ENCODE measurements around the gene CCDC149.

The CCDC149 gene

DNA sequence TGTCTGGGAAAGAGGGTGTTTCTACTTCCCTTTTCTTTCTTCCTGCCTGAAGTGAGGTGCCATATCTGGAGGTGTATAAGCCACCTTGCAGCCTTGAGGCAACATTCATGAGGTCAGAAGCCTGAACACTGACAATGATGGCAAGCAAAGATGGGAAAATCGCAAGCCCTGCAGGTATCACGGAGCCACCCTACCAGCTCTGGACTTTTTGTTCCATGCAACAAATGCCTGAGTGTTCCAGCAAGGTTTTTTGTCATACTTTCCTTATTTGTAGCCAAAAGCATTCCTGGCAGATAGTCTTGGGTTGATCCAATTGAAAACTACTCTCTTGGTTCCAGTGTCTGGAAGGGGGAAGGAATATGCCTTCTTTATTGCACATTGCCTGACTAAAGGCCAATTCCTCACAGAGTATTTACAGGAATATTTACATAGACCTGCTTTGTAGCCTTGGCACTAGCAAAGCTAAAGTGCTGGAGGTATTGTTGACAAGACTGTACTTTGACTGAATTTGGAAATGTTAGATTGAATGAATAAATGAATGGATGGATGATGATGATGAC lies 131.8 kb downstream of the CCDC149 start:
- Histone ChIP-seq H3K4me3 (ENCODE audit: low read length in 2 of 2) (no peak overlapping the region), H3K27me3 (ENCODE audit: control insufficient read depth in 1 of 2, insufficient read depth in 2 of 2, low read length in 2 of 2) (no peaks in the 10 kb centered on the region), H3K9ac (ENCODE audit: low read length in 2 of 2) (no peak overlapping the region), H3K36me3 (ENCODE audit: control insufficient read depth in 2 of 2, insufficient read depth in 2 of 2, low read length in 2 of 2) (no peaks in the 10 kb centered on the region), H3K27ac (ENCODE audit: low read length) (peak overlapping the region; percentile 42), H3K9me3 (ENCODE audit: control insufficient read depth in 2 of 2, low read length in 2 of 2) (peaks cover 0 to under 1% of the 10 kb centered on the region in 2 donors), H3K4me1 (ENCODE audit: control insufficient read depth, insufficient read depth, low read length) (peaks cover 20% of the 10 kb centered on the region)

DNA sequence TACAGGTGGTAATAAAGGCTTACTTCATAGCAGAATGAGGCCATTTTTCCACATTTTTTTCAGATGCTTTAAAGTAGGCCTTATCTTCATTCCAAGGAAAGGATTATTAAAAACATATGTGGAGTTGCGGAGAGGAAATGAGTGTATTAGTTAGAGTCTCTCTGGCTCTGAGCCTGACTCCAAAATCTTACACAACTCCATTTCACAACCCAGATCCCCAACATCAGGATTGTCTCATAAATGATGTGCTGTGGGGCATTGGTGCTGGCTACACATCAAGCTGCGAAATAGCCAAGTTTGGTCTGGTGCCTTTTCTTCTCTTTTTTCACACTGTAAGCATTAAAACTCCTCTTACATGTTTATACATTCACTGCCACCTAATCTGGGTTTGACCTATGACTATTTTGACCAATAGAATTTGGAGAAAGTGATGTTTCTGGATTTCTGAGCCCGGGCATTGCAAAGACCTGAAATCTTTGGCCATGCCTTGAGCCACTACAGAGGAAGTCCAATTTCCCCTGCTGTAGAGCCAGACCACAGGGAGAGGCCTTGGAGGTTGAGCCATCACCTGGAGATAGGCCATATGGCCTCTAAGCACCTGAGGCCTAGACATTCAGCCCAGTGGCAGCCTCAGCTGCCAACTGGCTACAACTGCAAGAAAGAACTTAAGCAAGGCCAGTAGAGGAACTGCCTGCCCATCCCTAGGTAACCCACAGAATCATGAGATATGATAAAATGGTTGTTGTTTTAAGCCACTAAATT lies 134.2 kb downstream of the CCDC149 start:
- no peaks in the 10 kb centered on the region for H3K27me3 ChIP-seq (ENCODE audit: control insufficient read depth in 1 of 2, insufficient read depth in 2 of 2, low read length in 2 of 2)
- H3K27ac ChIP-seq (ENCODE audit: low read length) = no peak overlapping the region
- no peak overlapping the region for H3K4me3 ChIP-seq (ENCODE audit: low read length in 2 of 2)
- H3K36me3 ChIP-seq (ENCODE audit: control insufficient read depth in 2 of 2, insufficient read depth in 2 of 2, low read length in 2 of 2) = no peaks in the 10 kb centered on the region
- H3K4me1 ChIP-seq (ENCODE audit: control insufficient read depth, insufficient read depth, low read length) = peaks cover 20% of the 10 kb centered on the region
- no peaks in the 10 kb centered on the region for H3K9me3 ChIP-seq (ENCODE audit: control insufficient read depth in 2 of 2, low read length in 2 of 2)
- no peak overlapping the region for H3K9ac ChIP-seq (ENCODE audit: low read length in 2 of 2)

DNA sequence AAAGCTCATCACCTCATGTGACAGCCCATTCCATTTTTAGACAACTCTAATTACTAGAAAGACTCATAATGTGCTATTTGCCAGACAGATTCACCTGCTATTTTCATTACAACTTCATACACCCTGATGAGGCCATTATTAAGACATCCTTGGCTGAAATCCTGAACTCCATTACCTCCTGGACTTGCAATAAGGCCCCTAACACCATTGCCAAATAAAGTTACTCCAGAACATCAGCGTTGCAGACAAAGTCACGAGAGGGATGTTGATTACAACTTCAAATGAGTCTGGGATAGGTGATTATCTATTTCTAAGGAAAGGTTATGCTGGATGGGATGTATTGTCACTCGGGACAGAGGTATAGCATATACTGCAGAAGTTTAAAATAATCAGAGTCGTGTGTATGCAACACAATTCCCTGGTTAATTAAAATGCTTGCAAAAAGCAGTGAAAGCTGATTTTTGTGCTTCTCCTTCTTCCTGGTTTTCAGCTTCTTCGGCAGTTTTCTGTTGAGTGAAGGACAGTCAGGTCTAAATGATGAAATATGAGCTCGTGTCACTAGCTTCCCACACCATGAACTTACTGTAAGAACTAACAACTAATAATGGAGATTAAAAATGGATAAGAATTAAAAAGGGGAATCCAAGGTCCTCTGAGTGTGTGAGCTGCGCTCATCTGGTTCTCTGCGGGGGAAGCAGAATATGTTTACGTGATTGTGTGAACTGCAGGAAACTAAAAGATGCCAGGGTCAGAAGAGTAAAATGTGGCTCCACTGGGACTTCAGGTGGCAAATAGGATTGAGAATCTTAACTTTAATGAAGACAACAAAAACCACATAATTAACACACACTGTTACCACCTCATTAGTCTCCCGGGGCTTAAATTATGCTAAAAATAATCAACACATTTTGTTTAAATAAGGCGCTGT lies 135.0 kb downstream of the CCDC149 start:
- peaks cover 20% of the 10 kb centered on the region for H3K4me1 ChIP-seq (ENCODE audit: control insufficient read depth, insufficient read depth, low read length)
- no peaks in the 10 kb centered on the region for H3K27me3 ChIP-seq (ENCODE audit: control insufficient read depth in 1 of 2, insufficient read depth in 2 of 2, low read length in 2 of 2)
- no peak overlapping the region for H3K27ac ChIP-seq (ENCODE audit: low read length)
- no peaks in the 10 kb centered on the region for H3K9me3 ChIP-seq (ENCODE audit: control insufficient read depth in 2 of 2, low read length in 2 of 2)
- no peaks in the 10 kb centered on the region for H3K36me3 ChIP-seq (ENCODE audit: control insufficient read depth in 2 of 2, insufficient read depth in 2 of 2, low read length in 2 of 2)
- H3K9ac ChIP-seq (ENCODE audit: low read length in 2 of 2) = no peak overlapping the region
- H3K4me3 ChIP-seq (ENCODE audit: low read length in 2 of 2) = no peak overlapping the region

DNA sequence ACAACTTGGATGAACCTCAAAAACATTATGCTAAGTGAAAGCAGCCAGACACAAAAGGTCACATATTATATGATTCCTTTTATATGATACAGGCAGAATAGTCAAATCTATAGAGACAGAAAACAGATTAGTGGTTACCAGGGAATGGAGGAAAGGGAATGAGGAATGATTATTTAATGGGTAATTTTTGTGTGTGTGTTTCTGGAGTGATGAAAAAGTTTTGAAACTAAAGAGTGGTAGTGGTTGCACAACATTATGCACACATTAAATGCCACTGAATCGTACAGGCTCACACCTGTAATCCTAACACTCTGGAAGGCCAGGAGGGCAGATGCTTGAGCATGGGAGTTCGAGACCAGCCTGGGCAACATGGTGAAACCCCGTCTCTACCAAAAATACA lies 137.1 kb downstream of the CCDC149 start:
- Histone ChIP-seq H3K9me3 (ENCODE audit: control insufficient read depth in 2 of 2, low read length in 2 of 2) (no peaks in the 10 kb centered on the region), H3K27ac (ENCODE audit: low read length) (no peak overlapping the region), H3K27me3 (ENCODE audit: control insufficient read depth in 1 of 2, insufficient read depth in 2 of 2, low read length in 2 of 2) (no peaks in the 10 kb centered on the region), H3K9ac (ENCODE audit: low read length in 2 of 2) (no peak overlapping the region), H3K4me3 (ENCODE audit: low read length in 2 of 2) (no peak overlapping the region), H3K36me3 (ENCODE audit: control insufficient read depth in 2 of 2, insufficient read depth in 2 of 2, low read length in 2 of 2) (no peaks in the 10 kb centered on the region), H3K4me1 (ENCODE audit: control insufficient read depth, insufficient read depth, low read length) (peaks cover 19% of the 10 kb centered on the region)

DNA sequence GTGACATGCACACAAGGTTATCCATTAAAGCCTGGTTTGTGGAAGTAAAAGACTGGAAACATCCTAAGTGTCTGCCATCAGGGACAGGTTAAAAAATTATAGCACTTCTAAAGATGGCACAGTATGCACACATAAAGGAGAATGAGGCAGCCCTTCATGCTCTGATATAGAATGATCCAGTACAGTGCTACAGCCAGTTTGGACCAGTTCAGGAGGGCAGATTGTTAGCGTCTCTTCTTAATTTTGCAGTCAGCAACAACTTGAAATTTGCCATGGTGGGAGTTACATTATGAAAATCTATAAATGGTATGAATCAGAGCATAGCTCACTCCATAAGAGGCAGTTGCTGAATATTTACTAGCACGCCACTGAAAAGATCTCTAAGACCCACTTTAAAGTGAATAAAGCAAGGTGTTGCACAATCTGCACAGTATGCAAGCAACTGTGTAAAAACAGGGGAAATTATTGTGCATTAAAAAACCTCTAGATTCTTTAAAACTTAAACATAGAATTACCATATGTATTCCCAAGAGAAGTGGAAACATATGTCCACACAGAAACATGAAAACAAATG lies 137.7 kb downstream of the CCDC149 start:
- Histone ChIP-seq H3K4me1 (ENCODE audit: control insufficient read depth, insufficient read depth, low read length) (peaks cover 21% of the 10 kb centered on the region), H3K27ac (ENCODE audit: low read length) (no peak overlapping the region)

DNA sequence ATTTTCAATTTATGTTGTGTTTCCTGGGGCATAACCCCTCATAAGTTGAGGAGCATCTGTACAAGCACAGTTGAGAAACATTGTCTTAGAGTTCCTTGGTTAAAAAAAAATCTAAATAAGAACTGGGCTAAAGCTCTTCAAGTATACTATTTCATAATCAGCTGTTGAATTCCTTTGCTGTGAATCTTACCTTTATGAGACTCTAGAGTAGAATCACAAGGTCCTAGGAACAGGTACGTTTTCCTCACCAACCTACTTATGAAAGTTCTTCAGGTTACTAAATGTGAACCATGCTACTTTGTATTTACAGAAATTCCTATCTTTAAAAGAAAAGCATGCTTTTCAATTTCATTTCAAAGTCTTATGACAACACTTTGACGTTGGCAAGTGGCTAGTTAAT lies 138.4 kb downstream of the CCDC149 start:
- Histone ChIP-seq H3K36me3 (ENCODE audit: control insufficient read depth in 2 of 2, insufficient read depth in 2 of 2, low read length in 2 of 2) (no peaks in the 10 kb centered on the region), H3K4me3 (ENCODE audit: low read length in 2 of 2) (no peak overlapping the region), H3K9me3 (ENCODE audit: control insufficient read depth in 2 of 2, low read length in 2 of 2) (no peaks in the 10 kb centered on the region), H3K27me3 (ENCODE audit: control insufficient read depth in 1 of 2, insufficient read depth in 2 of 2, low read length in 2 of 2) (no peaks in the 10 kb centered on the region), H3K27ac (ENCODE audit: low read length) (no peak overlapping the region), H3K9ac (ENCODE audit: low read length in 2 of 2) (no peak overlapping the region), H3K4me1 (ENCODE audit: control insufficient read depth, insufficient read depth, low read length) (peaks cover 21% of the 10 kb centered on the region)

More for the DNA sequence above, 137.7 kb downstream of the CCDC149 start:
- Histone ChIP-seq H3K4me3 (ENCODE audit: low read length in 2 of 2) (no peak overlapping the region), H3K9me3 (ENCODE audit: control insufficient read depth in 2 of 2, low read length in 2 of 2) (no peaks in the 10 kb centered on the region), H3K27me3 (ENCODE audit: control insufficient read depth in 1 of 2, insufficient read depth in 2 of 2, low read length in 2 of 2) (no peaks in the 10 kb centered on the region), H3K36me3 (ENCODE audit: control insufficient read depth in 2 of 2, insufficient read depth in 2 of 2, low read length in 2 of 2) (no peaks in the 10 kb centered on the region), H3K9ac (ENCODE audit: low read length in 2 of 2) (no peak overlapping the region)

DNA sequence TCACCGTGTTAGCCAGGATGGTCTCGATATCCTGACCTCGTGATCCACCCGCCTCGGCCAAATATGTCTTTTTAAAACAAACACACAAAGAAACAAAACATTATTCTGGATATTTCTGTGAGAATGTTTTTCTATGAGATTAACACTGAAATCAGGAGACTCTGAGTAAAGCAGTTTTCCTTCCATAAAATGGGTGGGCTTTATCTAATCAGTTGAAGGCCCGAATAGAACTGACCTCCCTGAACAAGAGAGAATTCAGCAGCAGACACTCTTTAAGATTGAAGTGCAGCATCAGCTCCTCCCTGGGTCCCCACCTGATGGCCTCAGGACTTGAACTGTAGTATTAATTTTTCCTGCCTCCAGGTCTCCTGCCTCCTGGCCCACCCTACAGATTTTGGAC lies 139.9 kb downstream of the CCDC149 start:
- Histone ChIP-seq H3K4me1 (ENCODE audit: control insufficient read depth, insufficient read depth, low read length) (peaks cover 12% of the 10 kb centered on the region), H3K4me3 (ENCODE audit: low read length in 2 of 2) (no peak overlapping the region), H3K36me3 (ENCODE audit: control insufficient read depth in 2 of 2, insufficient read depth in 2 of 2, low read length in 2 of 2) (no peaks in the 10 kb centered on the region), H3K27me3 (ENCODE audit: control insufficient read depth in 1 of 2, insufficient read depth in 2 of 2, low read length in 2 of 2) (no peaks in the 10 kb centered on the region), H3K27ac (ENCODE audit: low read length) (no peak overlapping the region), H3K9me3 (ENCODE audit: control insufficient read depth in 2 of 2, low read length in 2 of 2) (no peaks in the 10 kb centered on the region), H3K9ac (ENCODE audit: low read length in 2 of 2) (no peak overlapping the region)

DNA sequence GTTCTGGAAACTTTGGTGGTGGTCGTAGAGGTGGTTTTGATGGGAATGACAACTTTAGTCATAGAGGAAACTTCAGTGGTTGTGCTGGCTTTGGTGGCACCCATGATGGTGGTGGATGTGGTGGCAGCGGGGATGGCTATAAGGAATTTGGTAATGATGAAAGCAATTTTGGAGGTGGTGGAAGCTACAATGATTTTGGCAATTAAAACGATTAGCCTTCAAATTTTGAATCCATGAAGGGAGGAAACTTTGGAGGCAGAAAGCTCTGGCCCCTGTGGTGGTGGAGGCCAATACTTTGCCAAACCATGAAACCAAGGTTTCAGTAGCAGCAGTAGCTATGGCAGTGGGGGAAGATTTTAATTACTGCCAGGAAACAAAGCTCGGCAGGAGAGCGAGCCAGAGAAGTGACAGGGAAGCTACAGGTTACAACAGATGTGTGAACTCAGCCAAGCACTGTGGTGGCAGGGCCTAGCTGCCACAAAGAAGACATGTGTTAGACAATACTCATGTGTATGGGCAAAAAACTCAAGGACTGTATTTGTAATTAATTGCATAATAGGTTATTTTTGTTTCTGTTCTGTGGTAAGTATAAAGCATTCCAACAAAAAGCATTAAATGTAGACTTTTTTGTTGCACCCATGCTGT lies 140.7 kb downstream of the CCDC149 start:
- H3K36me3 ChIP-seq (ENCODE audit: control insufficient read depth in 2 of 2, insufficient read depth in 2 of 2, low read length in 2 of 2) = no peaks in the 10 kb centered on the region
- H3K4me3 ChIP-seq (ENCODE audit: low read length in 2 of 2) = no peak overlapping the region
- no peak overlapping the region for H3K9ac ChIP-seq (ENCODE audit: low read length in 2 of 2)
- H3K9me3 ChIP-seq (ENCODE audit: control insufficient read depth in 2 of 2, low read length in 2 of 2) = no peaks in the 10 kb centered on the region
- H3K27me3 ChIP-seq (ENCODE audit: control insufficient read depth in 1 of 2, insufficient read depth in 2 of 2, low read length in 2 of 2) = no peaks in the 10 kb centered on the region
- peaks cover 10% of the 10 kb centered on the region for H3K4me1 ChIP-seq (ENCODE audit: control insufficient read depth, insufficient read depth, low read length)
- no peak overlapping the region for H3K27ac ChIP-seq (ENCODE audit: low read length)

DNA sequence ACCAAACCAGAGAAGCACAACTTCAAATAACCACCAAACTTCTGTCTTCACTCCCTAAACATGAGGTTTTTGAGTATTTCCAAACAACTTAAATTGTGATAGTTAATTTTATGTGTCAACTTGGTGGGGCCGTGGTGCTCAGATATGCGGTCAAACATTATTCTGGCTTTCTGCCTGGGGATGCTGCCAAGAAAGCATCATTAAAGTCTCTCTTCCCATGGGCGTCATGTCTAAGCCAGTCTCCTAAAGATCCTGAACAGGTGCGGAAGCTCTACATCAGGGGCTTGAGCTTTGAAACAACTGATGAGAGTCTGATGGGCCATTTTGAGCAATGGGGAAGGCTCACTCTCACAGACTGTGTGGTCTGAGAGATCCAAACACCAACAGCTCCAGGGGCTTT lies 141.6 kb downstream of the CCDC149 start:
- no peak overlapping the region for H3K9ac ChIP-seq (ENCODE audit: low read length in 2 of 2)
- no peak overlapping the region for H3K27ac ChIP-seq (ENCODE audit: low read length)
- H3K36me3 ChIP-seq (ENCODE audit: control insufficient read depth in 2 of 2, insufficient read depth in 2 of 2, low read length in 2 of 2) = no peaks in the 10 kb centered on the region
- peaks cover 10% of the 10 kb centered on the region for H3K4me1 ChIP-seq (ENCODE audit: control insufficient read depth, insufficient read depth, low read length)
- H3K4me3 ChIP-seq (ENCODE audit: low read length in 2 of 2) = no peak overlapping the region
- no peaks in the 10 kb centered on the region for H3K27me3 ChIP-seq (ENCODE audit: control insufficient read depth in 1 of 2, insufficient read depth in 2 of 2, low read length in 2 of 2)
- no peaks in the 10 kb centered on the region for H3K9me3 ChIP-seq (ENCODE audit: control insufficient read depth in 2 of 2, low read length in 2 of 2)

DNA sequence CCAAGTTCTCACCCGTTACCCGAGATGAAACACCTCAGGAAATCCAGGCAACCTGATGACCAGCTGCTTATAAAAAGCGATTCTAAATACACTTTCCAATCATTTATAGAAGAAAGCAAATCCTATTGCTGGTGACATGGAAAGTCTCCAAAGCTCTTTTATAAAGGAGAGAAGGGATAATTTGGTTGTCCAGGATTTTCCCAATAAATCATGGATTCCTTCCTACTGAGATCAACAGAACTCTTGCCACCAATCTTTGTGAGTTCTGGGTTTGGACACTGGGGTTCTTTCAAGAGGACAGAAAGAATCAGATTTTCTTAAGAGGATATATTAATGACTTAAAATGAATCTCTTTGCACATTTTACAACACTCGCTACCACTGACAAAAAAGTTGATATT lies 142.2 kb downstream of the CCDC149 start:
- Histone ChIP-seq H3K9ac (ENCODE audit: low read length in 2 of 2) (no peak overlapping the region), H3K27ac (ENCODE audit: low read length) (no peak overlapping the region), H3K36me3 (ENCODE audit: control insufficient read depth in 2 of 2, insufficient read depth in 2 of 2, low read length in 2 of 2) (no peaks in the 10 kb centered on the region)

More for the DNA sequence above, 142.2 kb downstream of the CCDC149 start:
- Histone ChIP-seq H3K9me3 (ENCODE audit: control insufficient read depth in 2 of 2, low read length in 2 of 2) (no peaks in the 10 kb centered on the region), H3K27me3 (ENCODE audit: control insufficient read depth in 1 of 2, insufficient read depth in 2 of 2, low read length in 2 of 2) (no peaks in the 10 kb centered on the region), H3K4me1 (ENCODE audit: control insufficient read depth, insufficient read depth, low read length) (peaks cover 12% of the 10 kb centered on the region), H3K4me3 (ENCODE audit: low read length in 2 of 2) (no peak overlapping the region)
